GM13976 (cell line): ENCODE data around the gene DPP7.

ENCODE experiments used
- DNase-seq: peaks from one replicate; pipeline ENCODE4 v3.0.0; 2012; ENCODE audit warnings: low spot score
- in situ Hi-C: fragments of 300-500 bp; cut with MboI; formaldehyde crosslinking; loops from one replicate; pipeline ENCODE4 v1.12.0; 2022; ENCODE audit warnings: low sequenced_read_pairs, mixed read lengths, inconsistent platforms; ENCODE audit not compliant: unreplicated experiment
- TF ChIP-seq, protein P1 (sequence below): IDR thresholded peaks from 2 replicates; pipeline ENCODE4 v1.5.1; 2012; ENCODE audit warnings: borderline replicate concordance, mild to moderate bottlenecking; ENCODE audit not compliant: insufficient read depth; ENCODE audit errors: extremely low read depth, missing control alignments, control extremely low read depth

The DPP7 gene

DNA sequence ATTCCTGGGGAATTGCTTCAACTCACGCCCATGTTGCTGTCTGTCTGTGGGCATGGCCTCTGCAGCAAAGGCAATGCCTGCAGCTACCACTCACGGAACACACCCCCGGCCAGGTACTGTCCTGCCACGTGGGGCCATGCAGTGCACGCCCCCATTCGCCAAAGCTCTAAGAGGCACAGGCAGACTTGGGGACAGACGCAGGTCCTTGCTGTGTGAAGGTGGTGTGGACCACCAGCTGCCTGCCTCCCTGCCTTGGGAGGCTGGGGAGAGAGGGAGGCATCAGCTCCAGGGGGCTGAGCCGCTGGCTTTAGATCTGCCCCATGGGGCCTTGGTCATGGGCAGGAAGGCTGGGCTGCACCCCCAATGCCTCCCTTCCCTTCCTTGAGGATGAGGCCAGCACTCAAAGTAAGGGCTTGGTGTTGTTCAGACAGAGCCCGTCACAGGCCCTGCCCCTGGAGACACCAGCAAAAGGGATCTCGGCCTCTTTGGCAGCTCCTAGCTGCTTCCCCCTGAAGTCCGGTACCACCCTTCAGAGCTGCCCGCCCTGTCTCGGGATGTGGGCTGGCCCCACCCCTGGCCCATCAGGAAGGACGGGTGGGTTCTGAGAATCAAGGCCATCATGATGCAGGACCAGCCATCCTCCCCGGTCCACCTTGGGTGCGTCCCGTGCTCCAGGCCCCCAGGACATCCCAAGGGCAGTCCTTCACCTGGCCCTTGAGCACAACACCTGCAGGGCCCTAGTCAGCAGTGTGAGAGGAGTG lies 26.7 kb upstream of the DPP7 start:
- DNase-seq = no peak
- TF ChIP-seq, protein P1, sequence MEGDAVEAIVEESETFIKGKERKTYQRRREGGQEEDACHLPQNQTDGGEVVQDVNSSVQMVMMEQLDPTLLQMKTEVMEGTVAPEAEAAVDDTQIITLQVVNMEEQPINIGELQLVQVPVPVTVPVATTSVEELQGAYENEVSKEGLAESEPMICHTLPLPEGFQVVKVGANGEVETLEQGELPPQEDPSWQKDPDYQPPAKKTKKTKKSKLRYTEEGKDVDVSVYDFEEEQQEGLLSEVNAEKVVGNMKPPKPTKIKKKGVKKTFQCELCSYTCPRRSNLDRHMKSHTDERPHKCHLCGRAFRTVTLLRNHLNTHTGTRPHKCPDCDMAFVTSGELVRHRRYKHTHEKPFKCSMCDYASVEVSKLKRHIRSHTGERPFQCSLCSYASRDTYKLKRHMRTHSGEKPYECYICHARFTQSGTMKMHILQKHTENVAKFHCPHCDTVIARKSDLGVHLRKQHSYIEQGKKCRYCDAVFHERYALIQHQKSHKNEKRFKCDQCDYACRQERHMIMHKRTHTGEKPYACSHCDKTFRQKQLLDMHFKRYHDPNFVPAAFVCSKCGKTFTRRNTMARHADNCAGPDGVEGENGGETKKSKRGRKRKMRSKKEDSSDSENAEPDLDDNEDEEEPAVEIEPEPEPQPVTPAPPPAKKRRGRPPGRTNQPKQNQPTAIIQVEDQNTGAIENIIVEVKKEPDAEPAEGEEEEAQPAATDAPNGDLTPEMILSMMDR = no peak
- in situ Hi-C loops = no loop called here

- in situ Hi-C loops = no loop called here
- no peak for DNase-seq
- TF ChIP-seq, protein P1 = no peak
Observed at GRCh38 chr9:137140151-137141012, 25.8 kb upstream of the DPP7 start.

DNA sequence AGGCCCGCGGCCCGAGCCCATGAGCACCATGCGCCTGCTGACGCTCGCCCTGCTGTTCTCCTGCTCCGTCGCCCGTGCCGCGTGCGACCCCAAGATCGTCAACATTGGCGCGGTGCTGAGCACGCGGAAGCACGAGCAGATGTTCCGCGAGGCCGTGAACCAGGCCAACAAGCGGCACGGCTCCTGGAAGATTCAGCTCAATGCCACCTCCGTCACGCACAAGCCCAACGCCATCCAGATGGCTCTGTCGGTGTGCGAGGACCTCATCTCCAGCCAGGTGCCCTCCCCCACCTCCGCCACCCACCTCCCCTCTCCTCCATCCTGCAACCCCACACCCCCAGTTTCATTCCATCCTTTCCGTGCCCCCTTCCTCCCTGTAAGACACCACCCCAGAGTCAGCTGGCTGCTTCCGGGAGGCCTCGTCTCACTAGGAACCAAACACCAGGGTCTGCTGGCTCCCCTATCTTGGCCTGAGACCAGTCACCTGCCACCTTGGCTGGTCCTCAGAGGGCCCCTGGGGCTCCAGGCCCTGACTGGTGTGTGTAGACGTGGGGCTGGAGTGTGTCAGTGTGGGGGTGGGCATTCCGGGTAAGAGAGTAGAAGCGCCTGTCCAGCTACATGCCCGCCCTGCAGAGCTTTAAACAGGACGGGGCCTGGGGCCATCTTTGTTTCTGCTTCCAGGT lies 25.1 kb upstream of the DPP7 start:
- TF ChIP-seq, protein P1 = no peak
- in situ Hi-C loops = no loop called here
- DNase-seq = no peak

DNA sequence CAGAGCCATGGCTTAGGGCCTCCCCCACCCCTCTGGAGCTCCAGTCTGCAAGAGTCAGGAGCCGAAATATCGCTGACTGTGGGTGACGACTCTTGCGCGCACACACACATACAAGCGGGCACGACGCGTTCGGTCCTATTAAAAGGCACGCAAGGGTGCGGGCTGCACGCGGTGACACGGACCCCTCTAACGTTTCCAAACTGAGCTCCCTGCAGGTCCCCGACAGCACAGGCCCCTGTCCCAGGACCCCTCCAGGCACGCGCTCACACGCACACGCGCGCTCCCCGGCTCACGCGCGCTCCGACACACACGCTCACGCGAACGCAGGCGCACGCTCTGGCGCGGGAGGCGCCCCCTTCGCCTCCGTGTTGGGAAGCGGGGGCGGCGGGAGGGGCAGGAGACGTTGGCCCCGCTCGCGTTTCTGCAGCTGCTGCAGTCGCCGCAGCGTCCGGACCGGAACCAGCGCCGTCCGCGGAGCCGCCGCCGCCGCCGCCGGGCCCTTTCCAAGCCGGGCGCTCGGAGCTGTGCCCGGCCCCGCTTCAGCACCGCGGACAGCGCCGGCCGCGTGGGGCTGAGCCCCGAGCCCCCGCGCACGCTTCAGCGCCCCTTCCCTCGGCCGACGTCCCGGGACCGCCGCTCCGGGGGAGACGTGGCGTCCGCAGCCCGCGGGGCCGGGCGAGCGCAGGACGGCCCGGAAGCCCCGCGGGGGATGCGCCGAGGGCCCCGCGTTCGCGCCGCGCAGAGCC lies 24.4 kb upstream of the DPP7 start, which contains the start of gene GRIN1:
Gene GRIN1, plus strand, starts transcription at position 433 of the 746 bp plus-strand sequence. CDS start 333 bp downstream, outside the sequence.
- TF ChIP-seq, protein P1 = no peak
- DNase-seq = no peak
- in situ Hi-C loops = no loop called here

- TF ChIP-seq, protein P1 = no peak
- DNase-seq = no peak
- in situ Hi-C loops = no loop called here
Observed at GRCh38 chr9:137138058-137138721, 23.7 kb upstream of the DPP7 start.
